ENCODE results near the gene LOXL1.

GRCh38 chr15:73936181-73936580, 9.9 kb downstream of the LOXL1 start:
- TF ChIP-seq, protein P1, sequence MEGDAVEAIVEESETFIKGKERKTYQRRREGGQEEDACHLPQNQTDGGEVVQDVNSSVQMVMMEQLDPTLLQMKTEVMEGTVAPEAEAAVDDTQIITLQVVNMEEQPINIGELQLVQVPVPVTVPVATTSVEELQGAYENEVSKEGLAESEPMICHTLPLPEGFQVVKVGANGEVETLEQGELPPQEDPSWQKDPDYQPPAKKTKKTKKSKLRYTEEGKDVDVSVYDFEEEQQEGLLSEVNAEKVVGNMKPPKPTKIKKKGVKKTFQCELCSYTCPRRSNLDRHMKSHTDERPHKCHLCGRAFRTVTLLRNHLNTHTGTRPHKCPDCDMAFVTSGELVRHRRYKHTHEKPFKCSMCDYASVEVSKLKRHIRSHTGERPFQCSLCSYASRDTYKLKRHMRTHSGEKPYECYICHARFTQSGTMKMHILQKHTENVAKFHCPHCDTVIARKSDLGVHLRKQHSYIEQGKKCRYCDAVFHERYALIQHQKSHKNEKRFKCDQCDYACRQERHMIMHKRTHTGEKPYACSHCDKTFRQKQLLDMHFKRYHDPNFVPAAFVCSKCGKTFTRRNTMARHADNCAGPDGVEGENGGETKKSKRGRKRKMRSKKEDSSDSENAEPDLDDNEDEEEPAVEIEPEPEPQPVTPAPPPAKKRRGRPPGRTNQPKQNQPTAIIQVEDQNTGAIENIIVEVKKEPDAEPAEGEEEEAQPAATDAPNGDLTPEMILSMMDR (IDR thresholded peaks at IDR 0.05; ENCODE audit: low read depth, low read length): no peak
- no peak for TF ChIP-seq POLR2A (IDR thresholded peaks at IDR 0.05; ENCODE audit: extremely low read depth, insufficient read length)
- TF ChIP-seq, protein P2, sequence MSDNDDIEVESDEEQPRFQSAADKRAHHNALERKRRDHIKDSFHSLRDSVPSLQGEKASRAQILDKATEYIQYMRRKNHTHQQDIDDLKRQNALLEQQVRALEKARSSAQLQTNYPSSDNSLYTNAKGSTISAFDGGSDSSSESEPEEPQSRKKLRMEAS (IDR thresholded peaks at IDR 0.05; ENCODE audit: low read depth, low read length): no peak
- TF ChIP-seq MYC (IDR thresholded peaks at IDR 0.05; ENCODE audit: low read depth, low read length): no peak

Data from NB4 (cell line).